ENCODE measurements around the gene BCS1L. TPM values are rescaled to one million over a fixed set of nuclear protein-coding genes. Genes with fewer than 3 reads are reported as not detected.

Gene BCS1L
- total and polyA plus RNA-seq, 2 of the 13 experiments (the other 11 are each of a cell fraction or from before 2014, with no cell fraction given): 48.9 to 76.0 TPM

- TF ChIP-seq ZNF672 (CRISPR knock-in tag; IDR thresholded peaks at IDR 0.05): 0 out of 2 replicates have a peak, but pooled peaks have one; percentile 74
- TF ChIP-seq ARID2 (CRISPR knock-in tag; IDR thresholded peaks at IDR 0.05; ENCODE audit: borderline replicate concordance): peak; percentile 92
- peak; percentile 89 for TF ChIP-seq ZSCAN29 (CRISPR knock-in tag; conservative IDR thresholded peaks at IDR 0.05)
- no peak for TF ChIP-seq ZNF577 (CRISPR knock-in tag; IDR thresholded peaks at IDR 0.05; ENCODE audit: borderline replicate concordance, low read depth)
- TF ChIP-seq CC2D1A (CRISPR knock-in tag; IDR thresholded peaks at IDR 0.05): peak; percentile 16; the same call in 1 of the 2 replicates
- peak; percentile 27 for TF ChIP-seq ZNF367 (CRISPR knock-in tag; IDR thresholded peaks at IDR 0.05; ENCODE audit: borderline replicate concordance)
- TF ChIP-seq ETS1 (CRISPR knock-in tag; IDR thresholded peaks at IDR 0.05): peak; percentile 90; the same call in 1 of the 2 replicates
- peak; percentile 89; the same call in 1 of the 2 replicates for TF ChIP-seq ZNF619 (CRISPR knock-in tag; IDR thresholded peaks at IDR 0.05)
- TF ChIP-seq, protein P1, sequence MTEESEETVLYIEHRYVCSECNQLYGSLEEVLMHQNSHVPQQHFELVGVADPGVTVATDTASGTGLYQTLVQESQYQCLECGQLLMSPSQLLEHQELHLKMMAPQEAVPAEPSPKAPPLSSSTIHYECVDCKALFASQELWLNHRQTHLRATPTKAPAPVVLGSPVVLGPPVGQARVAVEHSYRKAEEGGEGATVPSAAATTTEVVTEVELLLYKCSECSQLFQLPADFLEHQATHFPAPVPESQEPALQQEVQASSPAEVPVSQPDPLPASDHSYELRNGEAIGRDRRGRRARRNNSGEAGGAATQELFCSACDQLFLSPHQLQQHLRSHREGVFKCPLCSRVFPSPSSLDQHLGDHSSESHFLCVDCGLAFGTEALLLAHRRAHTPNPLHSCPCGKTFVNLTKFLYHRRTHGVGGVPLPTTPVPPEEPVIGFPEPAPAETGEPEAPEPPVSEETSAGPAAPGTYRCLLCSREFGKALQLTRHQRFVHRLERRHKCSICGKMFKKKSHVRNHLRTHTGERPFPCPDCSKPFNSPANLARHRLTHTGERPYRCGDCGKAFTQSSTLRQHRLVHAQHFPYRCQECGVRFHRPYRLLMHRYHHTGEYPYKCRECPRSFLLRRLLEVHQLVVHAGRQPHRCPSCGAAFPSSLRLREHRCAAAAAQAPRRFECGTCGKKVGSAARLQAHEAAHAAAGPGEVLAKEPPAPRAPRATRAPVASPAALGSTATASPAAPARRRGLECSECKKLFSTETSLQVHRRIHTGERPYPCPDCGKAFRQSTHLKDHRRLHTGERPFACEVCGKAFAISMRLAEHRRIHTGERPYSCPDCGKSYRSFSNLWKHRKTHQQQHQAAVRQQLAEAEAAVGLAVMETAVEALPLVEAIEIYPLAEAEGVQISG (CRISPR knock-in tag; IDR thresholded peaks at IDR 0.05): peak; percentile 96
- TF ChIP-seq REXO4 (CRISPR knock-in tag; IDR thresholded peaks at IDR 0.05; ENCODE audit: borderline replicate concordance): 0 out of 2 replicates have a peak, but pooled peaks have one; percentile 23
- TF ChIP-seq ZNF678 (CRISPR knock-in tag; IDR thresholded peaks at IDR 0.05): no peak; the same call in 1 of the 2 replicates
- peak; percentile 95 for TF ChIP-seq ZNF784 (CRISPR knock-in tag; IDR thresholded peaks at IDR 0.05; ENCODE audit: borderline replicate concordance)
- TF ChIP-seq, protein P2, sequence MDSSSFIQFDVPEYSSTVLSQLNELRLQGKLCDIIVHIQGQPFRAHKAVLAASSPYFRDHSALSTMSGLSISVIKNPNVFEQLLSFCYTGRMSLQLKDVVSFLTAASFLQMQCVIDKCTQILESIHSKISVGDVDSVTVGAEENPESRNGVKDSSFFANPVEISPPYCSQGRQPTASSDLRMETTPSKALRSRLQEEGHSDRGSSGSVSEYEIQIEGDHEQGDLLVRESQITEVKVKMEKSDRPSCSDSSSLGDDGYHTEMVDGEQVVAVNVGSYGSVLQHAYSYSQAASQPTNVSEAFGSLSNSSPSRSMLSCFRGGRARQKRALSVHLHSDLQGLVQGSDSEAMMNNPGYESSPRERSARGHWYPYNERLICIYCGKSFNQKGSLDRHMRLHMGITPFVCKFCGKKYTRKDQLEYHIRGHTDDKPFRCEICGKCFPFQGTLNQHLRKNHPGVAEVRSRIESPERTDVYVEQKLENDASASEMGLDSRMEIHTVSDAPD (CRISPR knock-in tag; IDR thresholded peaks at IDR 0.05): no peak
- TF ChIP-seq, protein P3, sequence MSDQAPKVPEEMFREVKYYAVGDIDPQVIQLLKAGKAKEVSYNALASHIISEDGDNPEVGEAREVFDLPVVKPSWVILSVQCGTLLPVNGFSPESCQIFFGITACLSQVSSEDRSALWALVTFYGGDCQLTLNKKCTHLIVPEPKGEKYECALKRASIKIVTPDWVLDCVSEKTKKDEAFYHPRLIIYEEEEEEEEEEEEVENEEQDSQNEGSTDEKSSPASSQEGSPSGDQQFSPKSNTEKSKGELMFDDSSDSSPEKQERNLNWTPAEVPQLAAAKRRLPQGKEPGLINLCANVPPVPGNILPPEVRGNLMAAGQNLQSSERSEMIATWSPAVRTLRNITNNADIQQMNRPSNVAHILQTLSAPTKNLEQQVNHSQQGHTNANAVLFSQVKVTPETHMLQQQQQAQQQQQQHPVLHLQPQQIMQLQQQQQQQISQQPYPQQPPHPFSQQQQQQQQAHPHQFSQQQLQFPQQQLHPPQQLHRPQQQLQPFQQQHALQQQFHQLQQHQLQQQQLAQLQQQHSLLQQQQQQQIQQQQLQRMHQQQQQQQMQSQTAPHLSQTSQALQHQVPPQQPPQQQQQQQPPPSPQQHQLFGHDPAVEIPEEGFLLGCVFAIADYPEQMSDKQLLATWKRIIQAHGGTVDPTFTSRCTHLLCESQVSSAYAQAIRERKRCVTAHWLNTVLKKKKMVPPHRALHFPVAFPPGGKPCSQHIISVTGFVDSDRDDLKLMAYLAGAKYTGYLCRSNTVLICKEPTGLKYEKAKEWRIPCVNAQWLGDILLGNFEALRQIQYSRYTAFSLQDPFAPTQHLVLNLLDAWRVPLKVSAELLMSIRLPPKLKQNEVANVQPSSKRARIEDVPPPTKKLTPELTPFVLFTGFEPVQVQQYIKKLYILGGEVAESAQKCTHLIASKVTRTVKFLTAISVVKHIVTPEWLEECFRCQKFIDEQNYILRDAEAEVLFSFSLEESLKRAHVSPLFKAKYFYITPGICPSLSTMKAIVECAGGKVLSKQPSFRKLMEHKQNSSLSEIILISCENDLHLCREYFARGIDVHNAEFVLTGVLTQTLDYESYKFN (CRISPR knock-in tag; conservative IDR thresholded peaks at IDR 0.05): peak; percentile 75
- peak; percentile 63; the same call in 1 of the 2 replicates for TF ChIP-seq ZNF816 (CRISPR knock-in tag; IDR thresholded peaks at IDR 0.05; ENCODE audit: borderline replicate concordance)
- peak; percentile 85; the same call in 1 of the 2 replicates for TF ChIP-seq ZZZ3 (CRISPR knock-in tag; IDR thresholded peaks at IDR 0.05; ENCODE audit: borderline replicate concordance)
Observed at GRCh38 chr2:218710687-218711549, 51.4 kb downstream of the BCS1L start, which contains the start of gene TTLL4 (continued).

Measured in HepG2 (cell line).